ENCODE results near the gene SLITRK1. TPM values are rescaled to one million over a fixed set of nuclear protein-coding genes. Genes with fewer than 3 reads are reported as not detected.

The SLITRK1 gene
- total RNA-seq, 2 donors from 2014 or later = not detected

GRCh38 chr13:83876546-83876945 lies 5.7 kb downstream of the SLITRK1 start:
- intact Hi-C loops (cut with DNase I) = no loop called here
- DNase-seq (no peak), ATAC-seq (no peak)

- no peak for DNase-seq
- no peak for ATAC-seq
- intact Hi-C loops (cut with DNase I) = no loop called here
Observed at GRCh38 chr13:83867708-83868107, 14.6 kb downstream of the SLITRK1 start.

- ATAC-seq (no peak), DNase-seq (no peak)
- intact Hi-C loops (cut with DNase I) = no loop called here
Observed at GRCh38 chr13:83865161-83866137, 16.8 kb downstream of the SLITRK1 start.

- ATAC-seq = no peak
- intact Hi-C loops (cut with DNase I) = no loop called here
Observed at GRCh38 chr13:83853771-83854170, 28.5 kb downstream of the SLITRK1 start.

GRCh38 chr13:83845106-83845505 lies 37.2 kb downstream of the SLITRK1 start:
- DNase-seq = no peak
- intact Hi-C loops (cut with DNase I) = no loop called here
- ATAC-seq = no peak

More at GRCh38 chr13:83853771-83854170, 28.5 kb downstream of the SLITRK1 start:
- DNase-seq = no peak

GRCh38 chr13:83839146-83839545 lies 43.1 kb downstream of the SLITRK1 start:
- ATAC-seq = no peak
- intact Hi-C loops (cut with DNase I) = no loop called here

GRCh38 chr13:83831796-83832195 lies 50.5 kb downstream of the SLITRK1 start:
- ATAC-seq (no peak), DNase-seq (no peak)
- intact Hi-C loops (cut with DNase I) = no loop called here

More at GRCh38 chr13:83839146-83839545, 43.1 kb downstream of the SLITRK1 start:
- no peak for DNase-seq

- DNase-seq (no peak), ATAC-seq (no peak)
- intact Hi-C loops (cut with DNase I) = no loop called here
Observed at GRCh38 chr13:83829810-83830209, 52.5 kb downstream of the SLITRK1 start.

GRCh38 chr13:83827338-83827737 lies 54.9 kb downstream of the SLITRK1 start:
- no peak for DNase-seq
- intact Hi-C loops (cut with DNase I) = no loop called here
- no peak for ATAC-seq

Measured in left cardiac atrium (tissue), 4 donors.